Neural progenitor cell (in vitro differentiated cells): Measurements from ENCODE around the gene KRTAP2-1.
"Not testable (repeated sequence)": the region's sequence is repeated elsewhere in the genome, so short reads cannot be mapped to it uniquely, and the experiment has no call there.

Source experiments
- CTCF ChIP-seq: fragments of 200-600 bp; sonication (generic); IDR thresholded peaks from 2 replicates; pipeline ENCODE4 v1.5.1; 2017; ENCODE audit warnings: antibody characterized with exemption, mild to moderate bottlenecking
- EZH2 ChIP-seq: fragments of 200-600 bp; sonication (generic); IDR thresholded peaks from 2 replicates; pipeline ENCODE4 v1.6.1; 2017; ENCODE audit warnings: antibody characterized with exemption, mild to moderate bottlenecking, moderate library complexity
- EZH2phosphoT487 ChIP-seq: fragments of 200-600 bp; sonication (generic); IDR thresholded peaks from 2 replicates; pipeline ENCODE4 v1.6.1; 2017; ENCODE audit warnings: antibody characterized with exemption

- TF ChIP-seq CTCF, EZH2phosphoT487, EZH2: not testable (repeated sequence)
These were observed at the start of gene KRTAP2-1 for GRCh38 chr17:41046735-41047465.
